Esophagus muscularis mucosa (tissue), 4 donors: ENCODE results near the gene TOE1.

Experiments
- CTCF ChIP-seq, 3 experiments: fragments of 200-600 bp in 2 of 3; fragments of 450-650 bp in 1 of 3; sonication (generic) in 2 of 3; IDR thresholded peaks; one replicate each; pipeline ENCODE4 v1.5.1; 2017 to 2019; ENCODE audit warnings: antibody characterized with exemption in 3 of 3, mild to moderate bottlenecking in 2 of 3, moderate library complexity in 1 of 3
- EP300 ChIP-seq: sonication (generic); formaldehyde crosslinking; IDR thresholded peaks from one replicate; pipeline ENCODE4 v1.6.1; 2017; ENCODE audit warnings: antibody characterized with exemption
- POLR2A ChIP-seq: fragments of 450-650 bp; IDR thresholded peaks from one replicate; pipeline ENCODE4 v1.6.1; 2017; ENCODE audit warnings: antibody characterized with exemption, moderate library complexity, mild to moderate bottlenecking, low read depth
- POLR2AphosphoS5 ChIP-seq, 2 donors: sonication (generic); formaldehyde crosslinking; IDR thresholded peaks; one replicate each; pipeline ENCODE4 v1.6.1; 2017; ENCODE audit warnings: antibody characterized with exemption in 2 of 2

- TF ChIP-seq POLR2A (no peak), CTCF (IDR thresholded peaks at IDR 0.05) (no peak), POLR2AphosphoS5 (IDR thresholded peaks at IDR 0.05) (no peak), EP300 (no peak)
These were observed 8.6 kb downstream of the TOE1 start for GRCh38 chr1:45348609-45348965.
